ENCODE measurements around the gene MPV17.

MPV17 gene

DNA sequence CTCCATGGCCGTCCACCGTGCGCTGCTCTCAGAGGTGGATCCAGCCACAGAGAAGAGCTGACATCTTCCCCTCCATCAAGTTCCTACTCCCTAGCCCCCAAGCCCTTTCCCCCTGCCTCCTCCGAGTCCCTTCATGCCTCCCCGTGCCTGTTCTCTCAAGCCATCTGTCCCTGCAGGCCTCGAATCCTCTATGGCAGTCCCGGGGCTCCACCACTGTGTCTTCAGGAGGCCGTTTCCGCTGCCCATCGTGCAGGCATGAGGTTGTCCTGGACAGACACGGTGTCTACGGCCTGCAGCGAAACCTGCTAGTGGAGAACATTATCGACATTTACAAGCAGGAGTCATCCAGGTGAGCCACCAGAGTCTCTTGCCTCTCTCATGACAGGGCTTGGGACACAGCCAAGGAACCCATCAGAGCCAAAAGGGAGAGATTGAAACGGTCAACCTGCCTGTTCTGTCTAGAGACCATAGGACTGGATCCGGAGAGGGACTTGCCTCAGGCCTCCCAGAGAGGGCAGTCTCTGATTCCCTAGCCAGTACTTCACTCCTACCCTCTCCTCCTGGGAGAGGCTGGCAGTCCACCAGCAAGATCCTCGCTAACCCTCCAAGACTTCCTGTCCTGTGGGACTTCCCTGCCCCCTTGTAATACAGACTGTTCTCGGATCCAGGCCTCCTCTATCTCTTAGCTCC, 24.4 kb downstream of the MPV17 start:
- TF ChIP-seq GATA1 (IDR thresholded peaks at IDR 0.05; ENCODE audit: low read depth, low read length) (no peak), POLR2A (IDR thresholded peaks at IDR 0.05; ENCODE audit: low read length) (no peak)
- DNase-seq, result no peak

DNA sequence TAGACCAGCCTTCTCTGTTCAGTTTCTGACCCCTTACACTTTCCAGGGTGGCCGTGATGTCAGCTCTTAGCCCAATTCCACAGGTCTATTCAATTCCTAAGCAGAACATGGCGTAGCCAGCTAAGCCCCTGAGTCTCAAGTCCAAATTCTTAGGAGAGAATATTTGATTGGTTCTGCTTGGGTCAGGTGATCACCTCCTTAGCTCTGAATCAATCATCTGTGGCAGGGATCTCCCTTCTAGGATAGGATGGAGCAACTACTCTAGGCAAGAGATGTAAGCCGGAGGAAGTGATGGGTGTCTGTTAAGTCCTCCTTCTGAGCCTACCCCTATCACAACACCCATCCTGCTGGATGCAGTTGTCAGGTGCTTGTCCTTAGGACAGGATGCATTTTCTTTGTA, 25.7 kb downstream of the MPV17 start:
- DNase-seq, result no peak
- TF ChIP-seq GATA1 (IDR thresholded peaks at IDR 0.05; ENCODE audit: low read depth, low read length) (no peak), POLR2A (IDR thresholded peaks at IDR 0.05; ENCODE audit: low read length) (no peak)

DNA sequence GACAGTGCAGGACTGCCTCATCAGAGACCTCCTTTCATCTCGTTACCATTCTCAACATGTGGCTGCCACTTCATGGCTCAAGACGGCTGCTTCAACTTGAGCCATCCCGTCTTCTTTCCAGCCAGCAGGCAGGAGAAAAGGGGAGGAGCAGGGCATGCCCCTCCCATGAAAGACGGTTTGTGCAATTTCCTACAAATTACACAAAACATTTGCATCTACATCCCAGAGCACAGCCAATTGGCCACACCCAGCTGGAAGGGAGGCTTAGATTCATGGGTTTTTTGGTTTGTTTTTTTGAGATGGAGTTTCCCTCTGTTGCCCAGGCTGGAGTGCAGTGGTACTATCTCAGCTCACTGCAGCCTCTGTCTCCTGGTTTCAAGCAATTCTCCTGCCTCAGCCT, 26.4 kb downstream of the MPV17 start:
- TF ChIP-seq GATA1 (IDR thresholded peaks at IDR 0.05; ENCODE audit: low read depth, low read length), result no peak
- TF ChIP-seq POLR2A (IDR thresholded peaks at IDR 0.05; ENCODE audit: low read length), result no peak
- DNase-seq, result no peak

DNA sequence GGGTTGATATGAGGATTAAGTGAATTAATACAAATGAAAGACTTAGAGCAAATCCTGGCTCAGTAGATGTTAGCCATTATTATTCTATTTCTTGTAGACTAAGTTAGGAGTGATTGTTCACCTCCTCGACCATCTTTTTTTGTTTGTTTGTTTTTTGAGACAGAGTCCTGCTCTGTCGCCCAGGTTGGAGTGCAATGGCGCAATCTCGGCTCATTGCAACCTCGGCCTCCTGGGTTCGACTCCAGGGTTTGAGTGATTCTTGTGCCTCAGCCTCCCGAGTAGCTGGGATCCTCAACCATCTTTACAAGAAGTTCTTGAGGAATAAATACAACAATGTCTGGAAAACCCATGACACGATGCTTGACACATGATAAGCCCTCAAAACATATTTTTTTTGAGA, 28.0 kb downstream of the MPV17 start:
- no peak for DNase-seq
- TF ChIP-seq POLR2A (IDR thresholded peaks at IDR 0.05; ENCODE audit: low read length), result no peak
- no peak for TF ChIP-seq GATA1 (IDR thresholded peaks at IDR 0.05; ENCODE audit: low read depth, low read length)

DNA sequence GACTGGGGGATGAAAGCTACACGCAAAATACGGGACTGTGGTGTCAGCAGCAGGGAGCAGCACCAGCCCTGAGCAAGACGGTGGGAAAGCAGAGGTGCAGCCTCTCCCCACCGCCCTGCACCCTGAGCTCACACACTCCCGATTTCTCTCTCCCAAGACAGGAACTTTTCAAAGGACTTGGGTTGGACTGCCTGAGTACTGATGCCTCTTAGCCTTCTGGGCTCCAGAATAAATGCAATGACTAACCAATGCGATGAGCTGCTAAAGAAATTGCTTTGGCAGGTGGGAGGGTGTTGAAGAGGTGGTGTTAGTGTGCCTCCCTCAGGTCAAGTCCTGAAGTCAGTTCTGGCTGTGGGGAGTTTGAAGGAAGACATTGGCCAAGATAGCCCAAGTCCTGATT, 31.0 kb downstream of the MPV17 start:
- TF ChIP-seq GATA1 (IDR thresholded peaks at IDR 0.05; ENCODE audit: low read depth, low read length) (no peak), POLR2A (IDR thresholded peaks at IDR 0.05; ENCODE audit: low read length) (no peak)
- peak; percentile 11 to 25 for DNase-seq

DNA sequence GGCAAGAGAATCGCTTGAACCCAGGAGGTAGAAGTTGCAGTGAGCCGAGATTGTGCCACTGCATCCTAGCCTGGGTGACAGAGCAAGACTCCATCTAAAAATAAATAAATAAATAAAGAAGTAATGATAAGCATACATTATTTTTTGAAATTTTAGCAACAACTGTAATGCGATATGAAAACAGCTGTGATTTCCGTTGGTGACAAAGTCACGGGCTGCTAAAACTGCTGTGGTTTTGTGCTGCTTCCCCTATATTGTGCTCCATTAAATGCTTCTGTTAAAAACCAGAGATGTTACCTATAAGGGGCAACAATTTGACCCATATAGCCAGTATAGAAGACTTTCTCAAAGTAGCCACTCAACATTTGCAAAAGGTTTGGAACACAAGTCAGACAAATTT, 32.3 kb downstream of the MPV17 start:
- no peak for DNase-seq
- no peak for TF ChIP-seq POLR2A (IDR thresholded peaks at IDR 0.05; ENCODE audit: low read length)

DNA sequence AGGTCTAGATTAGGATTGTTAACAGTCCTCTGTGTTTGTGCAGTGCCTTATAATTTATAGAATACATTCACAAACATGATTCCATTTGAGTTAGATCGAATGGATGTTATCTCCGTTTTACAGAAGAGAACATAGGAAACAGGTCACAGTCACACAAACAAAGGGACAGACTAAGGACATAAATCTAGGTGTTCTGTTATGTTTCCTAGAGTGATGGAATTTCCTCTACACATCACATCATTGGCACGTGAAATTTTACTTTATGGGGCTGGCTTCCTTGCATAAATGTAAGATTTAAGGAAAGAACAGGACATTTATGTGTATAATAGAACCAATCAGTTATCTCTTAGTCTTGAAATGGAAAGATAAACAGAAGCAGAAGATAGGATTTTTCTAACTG, 34.3 kb downstream of the MPV17 start:
- TF ChIP-seq GATA1 (IDR thresholded peaks at IDR 0.05; ENCODE audit: low read depth, low read length) (no peak), POLR2A (IDR thresholded peaks at IDR 0.05; ENCODE audit: low read length) (no peak)
- DNase-seq, result no peak

DNA sequence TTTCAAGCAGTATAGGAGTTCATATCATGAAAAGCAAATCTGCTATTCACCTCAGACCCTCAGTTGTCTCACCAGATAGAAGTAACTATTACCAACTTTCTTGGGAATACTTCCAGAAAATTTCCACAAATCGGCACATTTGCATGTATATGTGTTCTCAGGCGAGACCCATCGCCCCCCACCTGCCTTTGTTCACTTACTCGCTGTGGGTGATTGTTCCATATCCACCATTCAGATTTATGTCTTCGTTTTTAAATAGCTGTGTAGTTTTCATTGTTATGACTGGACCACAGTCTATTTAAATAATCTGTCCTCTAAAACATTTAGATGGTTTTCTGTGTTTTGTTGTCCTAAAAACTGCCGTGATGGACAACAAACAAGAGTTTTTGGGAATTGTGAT, 37.4 kb downstream of the MPV17 start:
- TF ChIP-seq POLR2A (IDR thresholded peaks at IDR 0.05; ENCODE audit: low read length) (no peak), GATA1 (IDR thresholded peaks at IDR 0.05; ENCODE audit: low read depth, low read length) (no peak)
- no peak for DNase-seq

DNA sequence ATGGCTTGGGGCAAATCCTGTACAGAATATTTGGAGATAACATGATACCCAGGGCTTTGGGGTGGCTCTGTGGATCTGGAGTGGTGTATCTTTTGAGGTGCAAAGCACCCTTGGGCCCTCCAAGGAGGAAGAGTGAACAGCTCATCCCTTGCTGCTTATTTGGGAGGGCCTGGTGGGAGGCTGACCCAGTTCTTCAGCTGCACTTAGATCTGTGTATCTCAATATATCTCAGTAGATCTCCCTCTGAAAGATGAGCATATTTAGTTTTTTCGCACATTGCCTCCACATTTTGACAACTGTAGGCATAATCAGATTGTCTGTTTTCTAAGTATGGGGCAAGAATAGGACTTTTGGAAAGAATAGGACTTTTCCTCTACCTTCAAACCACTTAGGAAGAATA, 37.9 kb downstream of the MPV17 start:
- DNase-seq, result no peak
- TF ChIP-seq GATA1 (IDR thresholded peaks at IDR 0.05; ENCODE audit: low read depth, low read length) (no peak), POLR2A (IDR thresholded peaks at IDR 0.05; ENCODE audit: low read length) (no peak)

DNA sequence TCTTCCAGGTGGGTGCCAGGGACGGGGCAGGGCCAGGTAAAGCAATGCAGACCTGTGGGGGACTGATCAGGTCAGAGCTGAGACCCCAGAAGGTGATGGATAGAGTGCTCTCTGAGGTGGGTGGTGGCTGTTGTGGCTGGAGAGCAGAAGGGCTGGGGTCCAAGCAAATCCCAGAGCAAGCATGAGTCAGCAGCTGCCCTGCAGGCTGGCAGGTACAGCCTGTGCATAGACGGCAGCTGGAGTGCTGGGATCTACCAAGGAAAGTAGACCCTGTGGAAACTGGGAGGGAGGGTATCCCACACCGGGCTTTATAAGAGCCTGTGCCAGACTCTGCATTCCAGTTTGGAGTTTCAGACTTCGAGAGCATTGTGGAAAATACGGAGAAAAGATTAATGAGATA, 40.0 kb downstream of the MPV17 start:
- TF ChIP-seq GATA1 (IDR thresholded peaks at IDR 0.05; ENCODE audit: low read depth, low read length) (no peak), POLR2A (IDR thresholded peaks at IDR 0.05; ENCODE audit: low read length) (no peak)
- DNase-seq, result no peak

DNA sequence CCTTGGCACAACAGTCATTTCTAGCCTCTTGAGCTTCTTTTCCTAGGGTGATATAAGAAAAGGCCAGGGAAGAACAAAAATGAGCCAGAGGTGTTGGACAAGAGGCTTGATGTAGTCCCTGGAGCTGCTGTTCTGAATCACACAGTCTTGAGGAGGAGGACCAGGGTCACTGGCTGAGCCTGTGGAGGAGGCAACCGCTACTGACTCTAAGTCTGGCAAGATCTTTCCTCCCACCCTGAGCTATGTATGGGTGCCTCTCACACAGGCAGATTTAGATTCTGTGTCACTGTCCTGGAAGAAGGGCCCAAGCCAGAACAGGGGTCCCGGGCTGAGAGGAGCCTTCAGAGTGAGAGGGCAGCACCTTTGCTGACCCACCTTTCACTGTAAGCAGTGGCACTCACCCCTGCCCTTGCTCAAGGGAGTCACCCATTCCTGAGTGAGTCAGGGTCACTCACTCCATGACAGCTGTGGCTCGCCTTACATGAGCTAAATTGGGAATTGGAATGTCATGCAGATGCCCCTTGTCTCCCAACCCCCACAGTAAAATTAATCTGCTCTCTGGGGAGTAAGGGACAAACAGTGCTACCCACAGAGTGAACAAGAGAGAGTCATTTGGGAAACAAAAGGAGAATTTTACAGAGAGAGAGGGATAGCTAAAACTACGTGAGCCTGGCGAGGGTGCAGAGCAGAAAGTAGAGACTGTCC, 40.9 kb downstream of the MPV17 start, which contains the start of gene TRIM54:
TSS of gene TRIM54 (plus strand) at position 575 of the 705 bp plus-strand sequence. CDS start 303 bp downstream, outside the sequence.
- TF ChIP-seq POLR2A (IDR thresholded peaks at IDR 0.05; ENCODE audit: low read length), result no peak
- no peak for TF ChIP-seq GATA1 (IDR thresholded peaks at IDR 0.05; ENCODE audit: low read depth, low read length)
- no peak for DNase-seq

DNA sequence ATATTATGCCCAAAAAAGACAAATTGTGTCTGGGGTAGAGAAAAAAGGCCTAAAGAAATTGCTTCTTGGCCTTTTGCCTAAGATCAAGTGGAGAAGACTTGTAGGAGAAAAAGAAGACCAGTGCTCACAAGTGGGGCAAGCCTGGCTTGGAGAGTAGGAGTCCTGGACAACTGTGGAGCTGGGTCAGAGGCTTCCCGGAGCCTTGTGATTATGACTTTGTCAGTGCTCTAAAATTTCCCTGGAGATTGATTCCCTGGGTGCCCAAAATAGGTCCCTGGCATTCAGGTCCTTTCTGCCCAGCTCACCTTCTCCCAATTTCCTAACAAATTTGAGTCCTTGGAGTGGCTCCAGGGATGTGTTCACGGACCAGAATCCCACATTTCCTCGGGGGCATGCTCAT, 41.5 kb downstream of the MPV17 start:
- TF ChIP-seq POLR2A (IDR thresholded peaks at IDR 0.05; ENCODE audit: low read length) (no peak), GATA1 (IDR thresholded peaks at IDR 0.05; ENCODE audit: low read depth, low read length) (no peak)
- DNase-seq, result no peak

DNA sequence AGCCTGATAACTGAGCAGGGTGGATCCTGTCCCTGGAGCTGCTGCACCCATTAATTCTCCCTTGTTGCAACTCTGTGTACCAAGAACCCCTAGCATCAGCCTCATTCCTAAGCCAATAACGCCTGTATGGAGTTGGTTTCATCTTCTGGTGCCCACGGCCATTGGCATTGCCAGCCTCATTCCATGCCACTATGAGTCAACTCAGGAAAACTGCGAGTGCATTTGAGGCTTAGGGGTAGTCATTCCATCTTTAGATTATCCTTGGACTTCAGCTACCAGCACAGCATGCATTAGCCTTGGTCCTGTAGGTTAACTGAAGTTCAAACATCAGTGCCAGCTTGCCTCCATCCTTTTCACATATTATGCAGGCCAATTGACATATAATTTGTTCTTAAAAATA, 42.1 kb downstream of the MPV17 start:
- peak in 1 of 2 experiments; percentile 31 for DNase-seq
- TF ChIP-seq GATA1 (IDR thresholded peaks at IDR 0.05; ENCODE audit: low read depth, low read length) (no peak), POLR2A (IDR thresholded peaks at IDR 0.05; ENCODE audit: low read length) (no peak)

DNA sequence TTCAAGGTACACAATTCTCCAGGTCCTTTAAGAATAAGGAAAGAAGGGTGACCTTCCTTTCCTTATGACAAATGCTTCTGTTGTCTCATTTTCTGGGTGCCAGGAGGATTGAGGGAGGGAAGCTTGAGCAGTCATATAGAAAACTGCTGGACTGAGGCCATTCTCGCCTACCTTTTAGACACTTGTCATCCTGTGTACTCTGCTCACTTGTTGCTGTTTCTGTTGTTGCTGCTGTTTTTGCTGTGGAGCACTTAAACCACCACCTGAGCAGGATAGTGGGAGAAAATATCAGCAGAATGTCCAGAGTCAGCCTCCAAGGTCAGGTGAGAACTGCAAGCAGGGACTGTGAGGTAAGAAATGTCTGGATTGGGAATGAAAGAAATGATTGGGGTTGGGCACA, 44.9 kb downstream of the MPV17 start:
- no peak for TF ChIP-seq POLR2A (IDR thresholded peaks at IDR 0.05; ENCODE audit: low read length)
- TF ChIP-seq GATA1 (IDR thresholded peaks at IDR 0.05; ENCODE audit: low read depth, low read length), result no peak
- no peak for DNase-seq
